GM21619 (cell line): ENCODE results near the gene LONP2.

Experiments
- ATAC-seq: cut with Tn5 transposase; IDR thresholded peaks from one replicate; pipeline ENCODE4 v1.9.1; 2021; ENCODE audit not compliant: unreplicated experiment

Gene LONP2, protein sequence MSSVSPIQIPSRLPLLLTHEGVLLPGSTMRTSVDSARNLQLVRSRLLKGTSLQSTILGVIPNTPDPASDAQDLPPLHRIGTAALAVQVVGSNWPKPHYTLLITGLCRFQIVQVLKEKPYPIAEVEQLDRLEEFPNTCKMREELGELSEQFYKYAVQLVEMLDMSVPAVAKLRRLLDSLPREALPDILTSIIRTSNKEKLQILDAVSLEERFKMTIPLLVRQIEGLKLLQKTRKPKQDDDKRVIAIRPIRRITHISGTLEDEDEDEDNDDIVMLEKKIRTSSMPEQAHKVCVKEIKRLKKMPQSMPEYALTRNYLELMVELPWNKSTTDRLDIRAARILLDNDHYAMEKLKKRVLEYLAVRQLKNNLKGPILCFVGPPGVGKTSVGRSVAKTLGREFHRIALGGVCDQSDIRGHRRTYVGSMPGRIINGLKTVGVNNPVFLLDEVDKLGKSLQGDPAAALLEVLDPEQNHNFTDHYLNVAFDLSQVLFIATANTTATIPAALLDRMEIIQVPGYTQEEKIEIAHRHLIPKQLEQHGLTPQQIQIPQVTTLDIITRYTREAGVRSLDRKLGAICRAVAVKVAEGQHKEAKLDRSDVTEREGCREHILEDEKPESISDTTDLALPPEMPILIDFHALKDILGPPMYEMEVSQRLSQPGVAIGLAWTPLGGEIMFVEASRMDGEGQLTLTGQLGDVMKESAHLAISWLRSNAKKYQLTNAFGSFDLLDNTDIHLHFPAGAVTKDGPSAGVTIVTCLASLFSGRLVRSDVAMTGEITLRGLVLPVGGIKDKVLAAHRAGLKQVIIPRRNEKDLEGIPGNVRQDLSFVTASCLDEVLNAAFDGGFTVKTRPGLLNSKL

DNA sequence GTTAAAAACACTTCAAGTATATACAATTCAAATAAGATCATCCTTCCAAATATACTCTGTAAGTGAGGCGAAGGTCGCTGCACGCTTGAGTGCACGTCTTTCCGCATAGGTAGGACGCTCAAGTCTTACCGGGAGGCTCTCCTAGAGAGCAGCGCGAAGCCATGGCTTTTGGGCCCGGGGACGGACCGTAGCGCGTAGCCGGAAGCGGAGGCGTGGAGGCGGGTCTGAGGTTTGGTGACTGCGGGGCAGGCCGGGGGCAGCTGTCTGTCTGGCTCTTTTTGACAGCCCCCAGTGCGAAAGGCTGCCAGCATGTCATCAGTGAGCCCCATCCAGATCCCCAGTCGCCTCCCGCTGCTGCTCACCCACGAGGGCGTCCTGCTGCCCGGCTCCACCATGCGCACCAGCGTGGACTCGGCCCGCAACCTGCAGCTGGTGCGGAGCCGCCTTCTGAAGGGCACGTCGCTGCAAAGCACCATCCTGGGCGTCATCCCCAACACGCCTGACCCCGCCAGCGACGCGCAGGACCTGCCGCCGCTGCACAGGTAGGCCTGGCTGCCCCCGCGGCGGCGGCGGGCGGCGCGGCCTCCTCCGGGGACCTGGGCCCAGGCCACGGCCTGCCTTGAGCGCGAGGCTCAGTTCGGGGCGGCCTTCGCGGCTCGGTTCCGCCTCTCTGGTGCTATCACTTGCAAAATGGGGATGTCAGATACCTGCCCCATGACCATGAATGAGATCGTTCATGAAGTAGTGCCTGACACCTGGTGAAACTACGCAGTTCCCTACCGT, at the start of gene LONP2:
LONP2 (plus strand) TSS at position 221 of the 783 bp plus-strand sequence; CDS start at position 310, 89 bp downstream.
- ATAC-seq = peak; percentile 97

GRCh38 chr16:48194828-48195556, 49.1 kb upstream of the LONP2 start:
- no peak for ATAC-seq

DNA sequence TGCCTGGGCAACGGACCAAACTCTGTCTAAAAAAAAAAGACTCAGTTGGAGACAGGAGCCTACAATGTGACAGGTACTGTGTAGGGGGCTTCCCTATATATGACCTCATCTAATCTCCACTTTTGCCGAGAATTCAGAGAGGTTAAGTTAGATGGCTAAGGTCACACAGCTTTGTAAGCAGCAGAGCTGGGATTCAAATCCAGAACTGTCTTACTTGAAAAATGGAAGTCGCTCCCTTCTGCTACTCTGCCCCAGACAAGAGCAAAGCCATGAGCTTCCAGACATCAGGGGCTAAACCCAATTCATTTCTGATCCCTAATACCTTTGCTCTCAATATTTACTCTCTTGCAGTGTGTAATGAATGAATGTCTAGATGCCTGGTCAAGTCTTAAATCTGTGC, 46.8 kb upstream of the LONP2 start:
- no peak for ATAC-seq

GRCh38 chr16:48201515-48202201, 42.4 kb upstream of the LONP2 start:
- no peak for ATAC-seq

- no peak for ATAC-seq
These were observed 39.9 kb upstream of the LONP2 start for GRCh38 chr16:48203974-48204824.

DNA sequence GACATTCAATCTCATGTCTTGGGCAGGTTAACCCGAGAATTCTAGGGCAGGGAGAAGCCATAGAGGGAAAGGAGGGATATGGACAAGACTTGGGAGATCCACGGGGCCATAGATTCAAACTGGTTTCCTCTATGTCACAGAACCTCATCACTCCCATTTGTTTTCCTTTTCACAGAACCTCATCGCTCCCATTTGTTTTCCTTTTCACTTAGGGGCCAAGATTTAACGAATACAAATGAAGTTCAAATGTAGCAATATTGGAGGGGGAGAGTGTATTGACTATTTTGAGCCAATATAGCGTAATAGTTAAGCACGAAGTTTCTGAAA, 39.3 kb upstream of the LONP2 start:
- no peak for ATAC-seq

- ATAC-seq = no peak
These were observed 37.4 kb upstream of the LONP2 start for GRCh38 chr16:48206594-48207242.

DNA sequence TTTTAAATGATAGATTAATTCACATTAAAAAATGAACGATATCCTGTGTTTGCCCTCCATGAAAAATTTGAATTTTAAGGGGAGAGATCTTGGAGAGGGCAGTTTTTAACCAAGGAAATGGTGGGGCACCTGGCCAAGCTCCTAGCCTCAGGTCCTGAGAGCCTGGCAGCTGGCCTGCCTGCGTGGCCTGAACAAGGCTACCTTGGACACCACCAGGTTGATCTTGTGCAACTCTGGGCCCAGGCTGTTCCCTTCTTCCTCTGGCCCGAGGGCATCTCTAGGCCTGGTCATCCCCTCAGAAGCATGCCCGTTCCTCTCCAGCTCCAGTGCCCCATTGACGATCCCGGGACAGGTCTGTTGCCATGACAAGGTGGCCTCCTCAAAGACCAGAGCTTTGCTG, 33.4 kb upstream of the LONP2 start:
- no peak for ATAC-seq

GRCh38 chr16:48212033-48212432, 32.1 kb upstream of the LONP2 start:
- ATAC-seq = no peak

GRCh38 chr16:48215738-48216137, 28.4 kb upstream of the LONP2 start:
- no peak for ATAC-seq

DNA sequence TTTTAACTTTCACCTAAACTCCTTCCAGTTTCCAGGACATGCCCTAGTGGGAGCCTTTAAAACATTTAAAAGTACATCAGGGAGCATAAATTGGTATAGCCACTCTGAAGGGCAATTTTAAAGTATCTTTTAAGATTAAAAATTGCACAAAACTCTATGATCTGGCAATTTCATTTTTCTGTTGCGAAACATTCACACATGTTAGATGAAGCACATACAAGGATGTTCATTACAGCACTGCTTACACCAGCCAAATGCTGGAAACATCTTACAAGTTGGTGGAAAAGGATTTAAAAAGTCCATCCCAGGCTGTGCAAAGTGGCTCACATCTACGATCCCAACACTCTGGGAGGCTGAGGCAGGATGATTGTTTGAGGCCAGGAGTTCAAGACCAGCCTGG, 26.4 kb upstream of the LONP2 start:
- no peak for ATAC-seq

- ATAC-seq = no peak
These were observed 25.6 kb upstream of the LONP2 start for GRCh38 chr16:48218473-48218872.

DNA sequence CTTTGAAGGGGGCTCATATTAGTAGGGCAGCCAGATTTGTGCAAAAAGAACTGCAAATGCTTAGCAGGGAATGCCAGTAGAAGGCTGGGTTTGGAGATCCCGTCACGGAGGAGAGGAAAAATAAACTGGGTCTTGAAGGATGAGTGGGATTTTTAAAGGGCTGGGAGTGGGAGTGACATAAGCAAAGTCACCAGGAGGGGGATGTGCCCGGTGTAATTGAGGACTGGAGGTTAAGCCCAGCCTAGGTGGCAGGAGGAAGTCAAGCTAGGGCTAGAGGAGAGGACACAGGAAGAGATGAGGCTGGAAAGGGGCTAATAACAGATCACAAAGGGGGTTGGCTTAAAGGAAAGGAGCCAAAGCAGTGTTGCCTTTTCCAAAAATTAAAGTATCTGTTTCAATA, 23.2 kb upstream of the LONP2 start:
- ATAC-seq = no peak

DNA sequence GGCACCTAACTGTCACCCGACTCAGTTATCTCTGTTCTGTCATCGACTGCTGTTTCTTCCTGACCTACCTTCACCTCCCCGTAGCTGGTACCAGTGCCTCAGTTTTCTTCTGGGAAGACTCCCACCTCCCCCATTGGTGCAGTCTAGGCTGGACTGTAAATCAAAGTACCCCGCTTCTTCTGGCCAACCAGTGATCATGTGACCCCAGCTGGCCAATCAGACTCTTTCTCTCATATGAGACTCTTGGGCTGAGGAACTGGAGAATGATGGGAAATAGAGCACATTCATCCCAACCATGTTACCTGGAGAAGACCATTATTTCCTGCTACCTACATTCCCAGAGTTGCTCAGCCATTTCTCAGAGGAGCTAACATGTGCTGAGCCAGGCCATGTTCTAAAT, 20.6 kb upstream of the LONP2 start:
- ATAC-seq = no peak

DNA sequence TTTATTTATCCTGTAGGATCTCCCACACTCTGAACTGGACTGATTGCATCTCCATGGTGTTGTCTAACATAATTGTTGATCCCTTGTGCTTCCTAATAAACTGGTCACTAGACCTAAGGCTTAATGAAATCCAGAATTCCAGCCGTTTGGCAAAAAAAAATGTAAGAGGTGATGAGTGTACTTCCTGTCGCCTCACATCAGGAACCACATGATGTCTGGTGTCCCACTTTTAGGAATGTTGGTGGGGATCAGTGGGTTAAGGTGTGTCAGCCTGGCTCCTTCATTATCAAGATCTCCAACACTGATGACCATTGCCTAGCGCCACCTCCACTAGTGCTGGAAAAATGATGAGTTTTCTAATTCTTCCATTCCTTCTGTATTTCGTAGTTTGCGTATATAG, 18.6 kb upstream of the LONP2 start:
- ATAC-seq = no peak

- peak; percentile 70 for ATAC-seq
These were observed 12.2 kb upstream of the LONP2 start for GRCh38 chr16:48231727-48232492.

GRCh38 chr16:48232493-48233040, 11.5 kb upstream of the LONP2 start:
- no peak for ATAC-seq

DNA sequence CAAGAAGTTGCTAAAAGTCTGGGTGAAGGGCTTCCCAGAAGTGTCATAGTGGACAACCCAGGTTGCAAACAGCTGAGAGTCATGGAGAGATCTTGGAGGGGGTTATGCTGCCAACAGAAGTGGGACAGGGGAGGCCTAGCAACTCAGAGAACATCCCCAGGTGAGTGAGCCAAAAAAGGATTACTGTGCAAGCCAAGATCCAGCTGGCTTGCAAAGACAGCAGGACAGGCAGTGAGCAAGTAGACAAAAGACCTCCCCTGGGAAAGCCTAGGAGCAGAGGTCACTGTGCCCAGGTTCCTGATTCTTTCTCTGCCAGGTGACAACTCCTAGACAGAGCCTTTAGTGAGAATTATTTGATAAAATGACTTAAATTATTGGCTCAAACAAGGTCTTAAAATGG, 9.5 kb upstream of the LONP2 start:
- no peak for ATAC-seq
